Prostate gland (tissue), 2 donors: Measurements from ENCODE around the gene CFAP46.

ENCODE experiments used
- POLR2A ChIP-seq: fragments of 450-650 bp; IDR thresholded peaks from one replicate; pipeline ENCODE4 v1.6.1; 2016; ENCODE audit warnings: antibody characterized with exemption, mild to moderate bottlenecking
- TF ChIP-seq, protein P1 (sequence below), 4 experiments: fragments of 200-600 bp in 2 of 4; fragments of 450-650 bp in 2 of 4; sonication (generic) in 2 of 4; IDR thresholded peaks; 1 replicate in 3 of 4; 2 replicates in 1 of 4; pipeline ENCODE4 v1.5.1; 2016 to 2019; ENCODE audit warnings: antibody characterized with exemption in 4 of 4, mild to moderate bottlenecking in 2 of 4, moderate library complexity in 2 of 4

DNA sequence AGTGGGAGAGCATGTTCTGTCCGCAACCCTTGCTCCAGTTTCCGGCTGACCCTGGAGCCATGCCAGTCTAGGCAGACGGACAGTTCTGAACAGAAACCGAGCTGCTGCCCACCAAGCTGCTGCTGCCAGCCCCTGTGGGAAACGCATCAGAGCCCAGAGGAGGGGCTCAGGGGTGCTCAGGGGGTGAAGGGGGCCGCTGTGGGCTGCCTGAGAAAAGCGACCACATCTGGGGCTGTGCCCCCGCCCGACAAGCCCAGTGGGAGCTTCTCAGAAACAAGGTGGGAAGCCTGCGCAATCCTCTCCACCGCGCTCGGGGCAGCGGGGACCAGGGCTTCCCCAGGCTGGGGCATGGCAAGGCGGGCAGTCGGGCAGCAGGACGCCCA is 38.8 kb upstream of the CFAP46 start:
- TF ChIP-seq, protein P1, sequence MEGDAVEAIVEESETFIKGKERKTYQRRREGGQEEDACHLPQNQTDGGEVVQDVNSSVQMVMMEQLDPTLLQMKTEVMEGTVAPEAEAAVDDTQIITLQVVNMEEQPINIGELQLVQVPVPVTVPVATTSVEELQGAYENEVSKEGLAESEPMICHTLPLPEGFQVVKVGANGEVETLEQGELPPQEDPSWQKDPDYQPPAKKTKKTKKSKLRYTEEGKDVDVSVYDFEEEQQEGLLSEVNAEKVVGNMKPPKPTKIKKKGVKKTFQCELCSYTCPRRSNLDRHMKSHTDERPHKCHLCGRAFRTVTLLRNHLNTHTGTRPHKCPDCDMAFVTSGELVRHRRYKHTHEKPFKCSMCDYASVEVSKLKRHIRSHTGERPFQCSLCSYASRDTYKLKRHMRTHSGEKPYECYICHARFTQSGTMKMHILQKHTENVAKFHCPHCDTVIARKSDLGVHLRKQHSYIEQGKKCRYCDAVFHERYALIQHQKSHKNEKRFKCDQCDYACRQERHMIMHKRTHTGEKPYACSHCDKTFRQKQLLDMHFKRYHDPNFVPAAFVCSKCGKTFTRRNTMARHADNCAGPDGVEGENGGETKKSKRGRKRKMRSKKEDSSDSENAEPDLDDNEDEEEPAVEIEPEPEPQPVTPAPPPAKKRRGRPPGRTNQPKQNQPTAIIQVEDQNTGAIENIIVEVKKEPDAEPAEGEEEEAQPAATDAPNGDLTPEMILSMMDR (IDR thresholded peaks at IDR 0.05): no peak
- no peak for TF ChIP-seq POLR2A
